OCI-LY3 (cell line): ENCODE results near the gene STAM2.
A peak's percentile ranks its signal among the peaks of the same experiment; 100 is the strongest.

Experiments used
- H2AFZ ChIP-seq: fragments of 200-600, 300-600 bp; shearing (Covaris generic); 2 replicates; pipeline ENCODE4 v1.6.0; 2014; ENCODE audit warnings: antibody characterized with exemption, low read depth, low read length
- H3K27ac ChIP-seq: fragments of 200-600, 300-600 bp; sonication (generic); 2 replicates; pipeline ENCODE4 v1.5.1; 2014; ENCODE audit warnings: mild to moderate bottlenecking, low read length, moderate library complexity, mixed read lengths
- H3K27me3 ChIP-seq: fragments of 200-600, 300-600 bp; sonication (generic); 2 replicates; pipeline ENCODE4 v1.6.1; 2014; ENCODE audit warnings: low read depth, low read length, mixed read lengths
- H3K36me3 ChIP-seq: fragments of 200-600, 300-600 bp; sonication (generic); replicated peaks from 2 replicates; pipeline ENCODE3; 2014; ENCODE audit warnings: low read depth, low read length, mixed read lengths
- H3K4me1 ChIP-seq: fragments of 300-600, 200-600 bp; sonication (generic); 2 replicates; pipeline ENCODE4 v1.6.1; 2014; ENCODE audit warnings: low read length, mixed read lengths
- H3K4me2 ChIP-seq: fragments of 200-600, 300-600 bp; sonication (generic); 2 replicates; pipeline ENCODE4 v1.6.1; 2014; ENCODE audit warnings: low read length, mixed read lengths
- H3K4me3 ChIP-seq: fragments of 300-600, 200-600 bp; sonication (generic); 2 replicates; pipeline ENCODE4 v1.5.1; 2014; ENCODE audit warnings: antibody characterized with exemption, mild to moderate bottlenecking, low read length, moderate library complexity
- H3K79me2 ChIP-seq: fragments of 300-600, 200-600 bp; shearing (Covaris generic); 2 replicates; pipeline ENCODE4 v1.6.1; 2014; ENCODE audit warnings: mild to moderate bottlenecking, low read length, mixed read lengths
- H3K9ac ChIP-seq: fragments of 300-600, 200-600 bp; shearing (Covaris generic); 2 replicates; pipeline ENCODE4 v1.6.0; 2014; ENCODE audit warnings: mild to moderate bottlenecking, low read length, moderate library complexity
- H3K9me3 ChIP-seq: fragments of 200-600, 300-600 bp; shearing (Covaris generic); 2 replicates; pipeline ENCODE4 v1.6.1; 2014; ENCODE audit warnings: low read length, mixed read lengths; ENCODE audit not compliant: insufficient read depth
- H4K20me1 ChIP-seq: fragments of 200-600, 300-600 bp; sonication (generic); 2 replicates; pipeline ENCODE4 v1.6.1; 2016; ENCODE audit warnings: low read length, mixed read lengths; ENCODE audit not compliant: insufficient read depth
- EZH2phosphoT487 ChIP-seq: fragments of 200-600 bp; shearing (Covaris generic); IDR thresholded peaks from 2 replicates; pipeline ENCODE4 v1.6.1; 2018; ENCODE audit warnings: antibody characterized with exemption, mixed run types, low read depth
- TF ChIP-seq, protein P1 (sequence below): fragments of 200-600, 300-600 bp; sonication (generic); IDR thresholded peaks from 2 replicates; pipeline ENCODE4 v1.5.1; 2014; ENCODE audit warnings: antibody characterized with exemption, low read length, low read depth

STAM2 gene

DNA sequence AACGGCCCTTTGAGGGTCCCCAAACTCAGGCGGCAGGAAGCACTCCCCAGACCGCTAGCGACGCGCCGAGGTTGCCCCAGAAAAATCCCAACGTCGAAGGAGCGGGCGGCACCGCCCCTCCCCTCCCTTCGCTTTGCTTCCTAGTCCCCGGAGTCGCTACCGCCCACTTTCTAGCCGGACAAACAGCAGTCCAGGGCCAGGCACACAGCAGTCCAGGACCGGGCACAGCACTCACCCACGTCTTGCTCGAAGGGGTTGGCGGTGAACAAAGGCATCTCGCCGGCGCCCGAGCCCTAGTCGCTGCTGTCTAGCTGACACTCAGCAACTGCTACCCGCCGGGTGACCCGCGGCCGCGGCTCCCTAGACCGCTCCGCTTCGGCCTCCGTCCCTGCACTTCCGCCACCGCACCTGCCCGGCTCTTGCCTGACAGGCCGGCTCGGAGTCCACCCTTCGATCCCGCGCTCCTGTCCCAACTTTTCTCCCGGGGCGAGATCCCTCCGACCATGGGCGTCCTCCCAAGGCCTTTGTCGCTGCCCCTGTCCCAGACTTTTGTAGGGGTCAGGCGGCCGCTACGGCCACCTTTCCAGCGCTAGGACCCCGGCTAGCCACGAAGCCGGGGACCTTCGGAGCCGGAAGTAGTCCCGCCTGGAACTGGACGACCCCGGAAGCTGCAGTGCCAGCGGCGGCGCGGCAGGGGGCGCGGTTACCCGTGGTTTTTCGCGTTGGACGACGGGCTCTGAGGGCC, at the start of gene STAM2:
Gene STAM2, minus strand, starts transcription at position 396 of the 745 bp plus-strand sequence. Its CDS starts 121 bp downstream, at position 275.
- Histone ChIP-seq H3K4me1 (peaks cover 22% of the 10 kb centered on the region), H3K27ac (peak within 1 kb of the TSS; percentile 79), H3K4me3 (peak within 1 kb of the TSS; percentile 91), H3K27me3 (no peaks in the 10 kb centered on the region), H2AFZ (peak within 1 kb of the TSS; percentile 94), H3K9me3 (no peaks in the 10 kb centered on the region), H3K79me2 (peaks cover 31% of the 10 kb centered on the region), H3K9ac (peak within 1 kb of the TSS; percentile 83), H3K4me2 (peak within 1 kb of the TSS; percentile 87), H4K20me1 (no peaks in the 10 kb centered on the region), H3K36me3 (no peaks in the 10 kb centered on the region)
- no peak for TF ChIP-seq EZH2phosphoT487
- TF ChIP-seq, protein P1, sequence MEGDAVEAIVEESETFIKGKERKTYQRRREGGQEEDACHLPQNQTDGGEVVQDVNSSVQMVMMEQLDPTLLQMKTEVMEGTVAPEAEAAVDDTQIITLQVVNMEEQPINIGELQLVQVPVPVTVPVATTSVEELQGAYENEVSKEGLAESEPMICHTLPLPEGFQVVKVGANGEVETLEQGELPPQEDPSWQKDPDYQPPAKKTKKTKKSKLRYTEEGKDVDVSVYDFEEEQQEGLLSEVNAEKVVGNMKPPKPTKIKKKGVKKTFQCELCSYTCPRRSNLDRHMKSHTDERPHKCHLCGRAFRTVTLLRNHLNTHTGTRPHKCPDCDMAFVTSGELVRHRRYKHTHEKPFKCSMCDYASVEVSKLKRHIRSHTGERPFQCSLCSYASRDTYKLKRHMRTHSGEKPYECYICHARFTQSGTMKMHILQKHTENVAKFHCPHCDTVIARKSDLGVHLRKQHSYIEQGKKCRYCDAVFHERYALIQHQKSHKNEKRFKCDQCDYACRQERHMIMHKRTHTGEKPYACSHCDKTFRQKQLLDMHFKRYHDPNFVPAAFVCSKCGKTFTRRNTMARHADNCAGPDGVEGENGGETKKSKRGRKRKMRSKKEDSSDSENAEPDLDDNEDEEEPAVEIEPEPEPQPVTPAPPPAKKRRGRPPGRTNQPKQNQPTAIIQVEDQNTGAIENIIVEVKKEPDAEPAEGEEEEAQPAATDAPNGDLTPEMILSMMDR, result peak; percentile 83

DNA sequence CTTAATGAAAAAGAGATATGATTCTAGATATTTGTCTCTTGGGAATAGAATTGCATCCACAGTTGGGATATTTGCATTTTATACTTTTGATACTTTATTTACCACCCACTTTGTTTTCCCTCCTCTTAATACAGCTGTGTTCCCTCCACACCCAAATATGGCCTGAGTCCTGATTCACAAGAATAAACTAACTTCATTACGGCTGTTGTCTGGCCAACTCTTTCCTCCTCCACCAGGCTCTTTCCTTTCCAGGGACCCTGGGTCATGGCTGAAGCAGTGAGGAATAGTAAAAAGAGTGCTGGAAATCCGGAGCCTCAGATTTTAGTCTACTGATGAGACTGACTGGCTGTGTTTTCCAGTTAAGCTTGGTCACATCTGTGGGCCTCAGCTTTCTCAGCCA, 48.4 kb upstream of the STAM2 start:
- no peak for TF ChIP-seq EZH2phosphoT487
- TF ChIP-seq, protein P1, result no peak
- H3K4me3 ChIP-seq, result no peak overlapping the region
- H3K79me2 ChIP-seq, result no peaks in the 10 kb centered on the region
- no peaks in the 10 kb centered on the region for H3K27me3 ChIP-seq
- no peak overlapping the region for H3K9ac ChIP-seq
- H3K4me2 ChIP-seq, result no peak overlapping the region
- H2AFZ ChIP-seq, result no peak overlapping the region
- H3K36me3 ChIP-seq, result no peaks in the 10 kb centered on the region
- no peak overlapping the region for H3K27ac ChIP-seq
- H4K20me1 ChIP-seq, result no peaks in the 10 kb centered on the region
- H3K9me3 ChIP-seq, result no peaks in the 10 kb centered on the region
- no peaks in the 10 kb centered on the region for H3K4me1 ChIP-seq

GRCh38 chr2:152222975-152223637, 47.5 kb upstream of the STAM2 start:
- no peak overlapping the region for H3K4me2 ChIP-seq

GRCh38 chr2:152221839-152222238, 46.3 kb upstream of the STAM2 start:
- Histone ChIP-seq H3K9ac (no peak overlapping the region), H3K9me3 (no peaks in the 10 kb centered on the region), H3K4me3 (no peak overlapping the region), H3K4me1 (no peaks in the 10 kb centered on the region), H4K20me1 (no peaks in the 10 kb centered on the region), H3K4me2 (no peak overlapping the region), H2AFZ (no peak overlapping the region), H3K36me3 (no peaks in the 10 kb centered on the region), H3K27me3 (no peaks in the 10 kb centered on the region), H3K27ac (no peak overlapping the region), H3K79me2 (no peaks in the 10 kb centered on the region)
- TF ChIP-seq, protein P1, result no peak
- no peak for TF ChIP-seq EZH2phosphoT487

More at GRCh38 chr2:152222975-152223637, 47.5 kb upstream of the STAM2 start:
- H3K79me2 ChIP-seq, result no peaks in the 10 kb centered on the region
- no peak overlapping the region for H3K4me3 ChIP-seq
- no peak for TF ChIP-seq EZH2phosphoT487
- TF ChIP-seq, protein P1, result no peak
- H3K9ac ChIP-seq, result no peak overlapping the region
- H2AFZ ChIP-seq, result no peak overlapping the region
- no peaks in the 10 kb centered on the region for H3K36me3 ChIP-seq
- H3K9me3 ChIP-seq, result no peaks in the 10 kb centered on the region
- no peaks in the 10 kb centered on the region for H3K4me1 ChIP-seq
- H3K27me3 ChIP-seq, result no peaks in the 10 kb centered on the region
- no peak overlapping the region for H3K27ac ChIP-seq
- no peaks in the 10 kb centered on the region for H4K20me1 ChIP-seq
